Keratinocyte (primary cell): Measurements from ENCODE around the gene MYO10.

Experiments
- EZH2 ChIP-seq: IDR thresholded peaks from one replicate; pipeline ENCODE4 v1.6.1; 2012; ENCODE audit warnings: inconsistent platforms, mild to moderate bottlenecking, low read length, moderate library complexity
- TF ChIP-seq, protein P1 (sequence below), 3 experiments: IDR thresholded peaks in 1 of 3; conservative IDR thresholded peaks in 1 of 3; optimal IDR thresholded peaks in 1 of 3; 2 replicates in 2 of 3; 3 replicates in 1 of 3; pipeline versions ENCODE3 to v1.5.1; 2011; ENCODE audit warnings: low read length in 3 of 3, mild to moderate bottlenecking in 3 of 3, moderate library complexity in 2 of 3, control low read depth in 1 of 3, inconsistent platforms in 1 of 3; ENCODE audit not compliant: insufficient read depth in 2 of 3; ENCODE audit errors: extremely low read depth in 1 of 3

DNA sequence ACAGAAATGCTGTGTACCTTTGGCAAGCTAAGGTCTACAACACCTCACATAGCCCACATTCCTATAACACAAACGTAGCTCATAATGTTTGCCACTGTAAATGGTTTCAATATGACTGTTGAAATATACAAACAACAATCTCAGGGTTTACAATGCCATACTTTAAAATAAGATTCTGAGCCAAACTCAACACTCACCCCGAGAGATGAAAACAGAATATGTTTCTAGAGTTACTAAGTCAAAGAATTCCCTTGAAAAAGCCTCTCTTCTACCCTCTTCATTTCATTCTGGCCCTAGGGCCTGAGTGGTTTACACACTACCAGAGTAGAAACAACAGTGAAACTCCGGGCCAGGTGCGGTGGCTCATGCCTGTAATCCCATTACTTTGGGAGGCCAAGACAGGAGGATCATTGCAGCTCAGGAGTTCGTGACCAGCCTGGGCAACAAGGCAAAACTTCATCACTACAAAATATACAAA, 72.6 kb downstream of the MYO10 start:
- TF ChIP-seq, protein P1, sequence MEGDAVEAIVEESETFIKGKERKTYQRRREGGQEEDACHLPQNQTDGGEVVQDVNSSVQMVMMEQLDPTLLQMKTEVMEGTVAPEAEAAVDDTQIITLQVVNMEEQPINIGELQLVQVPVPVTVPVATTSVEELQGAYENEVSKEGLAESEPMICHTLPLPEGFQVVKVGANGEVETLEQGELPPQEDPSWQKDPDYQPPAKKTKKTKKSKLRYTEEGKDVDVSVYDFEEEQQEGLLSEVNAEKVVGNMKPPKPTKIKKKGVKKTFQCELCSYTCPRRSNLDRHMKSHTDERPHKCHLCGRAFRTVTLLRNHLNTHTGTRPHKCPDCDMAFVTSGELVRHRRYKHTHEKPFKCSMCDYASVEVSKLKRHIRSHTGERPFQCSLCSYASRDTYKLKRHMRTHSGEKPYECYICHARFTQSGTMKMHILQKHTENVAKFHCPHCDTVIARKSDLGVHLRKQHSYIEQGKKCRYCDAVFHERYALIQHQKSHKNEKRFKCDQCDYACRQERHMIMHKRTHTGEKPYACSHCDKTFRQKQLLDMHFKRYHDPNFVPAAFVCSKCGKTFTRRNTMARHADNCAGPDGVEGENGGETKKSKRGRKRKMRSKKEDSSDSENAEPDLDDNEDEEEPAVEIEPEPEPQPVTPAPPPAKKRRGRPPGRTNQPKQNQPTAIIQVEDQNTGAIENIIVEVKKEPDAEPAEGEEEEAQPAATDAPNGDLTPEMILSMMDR (optimal IDR thresholded peaks at IDR 0.05 in 1 of 3, IDR thresholded peaks at IDR 0.05 in 1 of 3, conservative IDR thresholded peaks at IDR 0.05 in 1 of 3; ENCODE audit: extremely low read depth in 1 of 3, insufficient read depth in 2 of 3, low read length in 3 of 3), result no peak
- no peak for TF ChIP-seq EZH2
